HG03354 (cell line): ENCODE results near the gene SMG5.

Experiments
- ATAC-seq: cut with Tn5 transposase; IDR thresholded peaks from one replicate; pipeline ENCODE4 v1.9.1; 2021; ENCODE audit warnings: mild to moderate bottlenecking; ENCODE audit not compliant: unreplicated experiment, poor library complexity, severe bottlenecking

SMG5 gene

GRCh38 chr1:156284112-156284511 is 1.5 kb upstream of the SMG5 start, which contains the start of gene TMEM79:
TSS of gene TMEM79 (plus strand) at chr1:156284325. CDS start at chr1:156285227, 902 bp downstream.
- ATAC-seq, result no peak

DNA sequence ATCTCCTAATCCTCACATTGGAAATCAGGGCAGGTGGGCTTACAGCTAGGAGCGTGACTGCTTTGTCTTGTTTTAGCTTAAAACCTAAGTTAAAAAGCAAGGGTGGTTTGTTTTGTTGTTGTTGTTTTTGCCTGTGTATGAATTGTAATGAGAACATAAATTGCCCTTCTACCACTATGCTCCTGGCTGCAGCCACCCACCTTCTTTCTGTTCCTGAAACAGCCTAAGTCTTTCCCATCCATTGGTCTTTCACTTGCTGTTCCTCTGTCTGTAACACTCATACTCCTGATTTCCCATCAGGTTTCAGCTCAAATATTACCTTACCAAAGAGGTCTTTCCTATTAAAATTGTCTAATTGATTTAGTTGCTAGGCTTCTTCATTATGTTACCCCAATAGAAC is 896 bp upstream of the SMG5 start:
- no peak for ATAC-seq

DNA sequence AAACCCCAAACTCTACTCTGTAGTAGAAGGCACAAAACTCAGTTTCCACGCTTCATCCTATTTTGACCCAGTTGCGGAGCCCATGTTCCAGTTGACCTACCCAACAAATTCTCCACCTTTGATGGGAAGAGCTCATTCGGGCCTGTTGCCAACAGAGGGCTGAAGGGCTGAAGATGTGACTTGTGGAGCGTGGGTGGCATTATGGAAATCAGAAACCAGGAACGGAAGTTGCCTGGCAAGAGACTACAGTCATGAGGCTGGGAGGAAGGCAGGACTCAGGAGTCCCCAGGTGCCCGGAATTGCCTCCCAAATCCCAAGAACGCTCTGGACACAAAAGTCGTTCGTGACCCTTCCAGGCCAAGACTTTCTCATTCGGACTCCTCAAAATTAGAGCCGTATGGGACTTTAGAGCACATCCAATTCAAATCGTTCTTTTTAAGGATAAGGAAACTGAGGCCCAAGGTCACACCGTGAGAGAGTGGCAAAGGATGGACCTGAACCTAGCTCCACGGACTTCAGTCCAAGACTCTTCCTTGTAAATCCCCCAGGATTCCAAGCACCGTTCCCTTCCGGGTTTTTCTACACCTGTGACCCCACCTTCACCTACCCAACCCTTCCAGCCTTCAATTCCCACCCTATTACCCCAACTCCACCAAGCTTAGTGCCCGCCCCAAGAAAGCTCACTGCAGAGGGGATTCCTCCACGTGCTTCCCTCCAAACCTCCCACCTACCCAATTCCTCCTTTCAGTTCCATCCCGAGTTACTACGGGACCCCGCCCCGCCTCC is 739 bp downstream of the SMG5 start:
- ATAC-seq, result no peak

DNA sequence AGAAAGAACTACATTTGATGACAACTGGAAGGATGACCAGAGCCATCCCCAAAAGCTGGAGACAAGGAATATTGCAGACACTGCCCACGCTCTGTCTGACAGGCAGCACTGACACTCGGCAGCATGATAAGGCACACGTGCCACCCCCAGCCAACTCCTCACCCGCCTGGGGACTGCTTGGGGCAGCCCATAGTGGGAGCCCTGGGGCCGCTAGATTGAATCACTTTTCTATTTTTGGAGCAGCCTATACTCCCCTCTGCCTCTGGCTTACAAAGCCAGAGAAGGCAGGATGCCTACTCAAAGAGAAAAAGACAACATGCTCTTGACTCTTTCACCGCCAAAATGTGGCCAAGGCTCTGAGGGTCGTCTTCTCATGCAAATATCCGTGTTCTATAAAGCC is 1.3 kb downstream of the SMG5 start:
- peak; percentile 50 for ATAC-seq

DNA sequence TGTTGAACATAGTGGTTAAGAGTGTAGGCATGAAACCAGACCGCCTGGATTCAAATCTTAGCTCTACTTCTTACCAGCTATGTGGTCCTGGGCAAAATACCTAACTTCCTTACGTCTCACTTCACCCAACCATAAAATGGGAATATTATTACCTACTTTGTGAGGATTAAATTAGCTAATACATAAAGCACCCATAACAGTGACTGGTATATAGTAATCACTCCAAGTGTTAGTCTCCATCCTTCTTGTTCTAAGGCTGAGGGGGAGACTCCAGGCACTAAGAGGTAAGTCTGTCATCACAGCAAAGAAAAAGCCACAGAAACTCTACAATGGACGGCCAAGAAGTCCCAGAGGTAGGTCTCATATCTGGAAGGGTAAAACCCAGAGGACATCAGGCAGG is 2.8 kb downstream of the SMG5 start:
- no peak for ATAC-seq

- no peak for ATAC-seq
These were observed 5.7 kb downstream of the SMG5 start for GRCh38 chr1:156276966-156277381.

DNA sequence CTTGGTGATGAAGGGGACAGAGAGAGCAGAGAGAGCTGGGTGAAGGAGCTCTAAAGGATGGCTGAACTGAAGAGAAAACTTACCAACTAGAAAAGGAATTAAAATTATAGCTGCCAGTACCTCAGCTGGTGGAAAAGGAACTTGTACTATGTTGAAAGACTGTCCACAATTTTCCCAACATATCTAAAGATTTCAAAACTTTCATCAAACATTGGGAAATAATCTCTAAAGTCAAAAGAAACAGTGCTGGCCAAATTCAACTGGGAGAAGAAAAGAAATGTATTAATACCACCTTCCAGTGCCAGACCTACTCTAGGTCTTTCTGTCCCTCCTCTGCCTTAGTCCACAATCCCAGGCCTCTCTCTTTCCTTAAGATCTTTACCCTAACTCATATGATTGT is 6.1 kb downstream of the SMG5 start:
- no peak for ATAC-seq

DNA sequence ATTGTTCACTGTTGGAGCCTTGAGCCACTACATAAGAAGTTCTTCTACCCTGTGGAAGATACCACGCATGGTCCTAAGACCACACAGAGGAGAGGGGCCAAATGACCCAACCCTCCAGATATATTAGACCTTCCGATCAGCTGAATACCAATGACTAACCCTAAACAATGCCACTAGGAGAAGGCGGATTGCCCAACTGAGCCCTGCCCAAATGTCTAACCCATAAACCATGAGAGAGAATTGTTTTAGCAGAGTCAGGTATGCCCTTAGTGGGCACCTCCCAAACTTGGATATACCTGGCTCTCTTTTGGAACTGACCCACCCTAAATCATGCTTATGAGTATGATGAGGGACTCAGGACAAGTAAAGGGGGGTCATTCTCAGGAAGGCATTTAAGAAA is 12.3 kb downstream of the SMG5 start:
- no peak for ATAC-seq

- no peak for ATAC-seq
These were observed 14.3 kb downstream of the SMG5 start for GRCh38 chr1:156268336-156268735.

GRCh38 chr1:156266051-156266450 is 16.6 kb downstream of the SMG5 start:
- no peak for ATAC-seq

DNA sequence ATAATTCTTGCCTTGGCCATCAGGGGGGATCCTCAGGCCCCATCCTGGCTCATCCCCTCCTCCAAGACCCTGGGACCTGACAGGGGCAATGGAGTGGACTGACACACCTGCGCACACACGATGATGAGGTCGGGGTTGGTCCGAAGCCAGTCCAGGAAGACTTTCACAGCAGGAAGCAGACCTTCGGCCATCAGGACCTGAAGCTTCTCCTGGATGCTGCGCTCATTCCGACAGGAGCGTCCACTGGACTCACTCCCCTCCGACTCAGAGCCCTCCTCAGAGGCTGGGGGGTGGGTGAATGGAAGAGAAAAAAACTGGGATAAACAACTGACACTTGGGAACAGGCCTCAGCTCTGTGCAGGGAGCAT is 19.4 kb downstream of the SMG5 start:
- ATAC-seq, result no peak

DNA sequence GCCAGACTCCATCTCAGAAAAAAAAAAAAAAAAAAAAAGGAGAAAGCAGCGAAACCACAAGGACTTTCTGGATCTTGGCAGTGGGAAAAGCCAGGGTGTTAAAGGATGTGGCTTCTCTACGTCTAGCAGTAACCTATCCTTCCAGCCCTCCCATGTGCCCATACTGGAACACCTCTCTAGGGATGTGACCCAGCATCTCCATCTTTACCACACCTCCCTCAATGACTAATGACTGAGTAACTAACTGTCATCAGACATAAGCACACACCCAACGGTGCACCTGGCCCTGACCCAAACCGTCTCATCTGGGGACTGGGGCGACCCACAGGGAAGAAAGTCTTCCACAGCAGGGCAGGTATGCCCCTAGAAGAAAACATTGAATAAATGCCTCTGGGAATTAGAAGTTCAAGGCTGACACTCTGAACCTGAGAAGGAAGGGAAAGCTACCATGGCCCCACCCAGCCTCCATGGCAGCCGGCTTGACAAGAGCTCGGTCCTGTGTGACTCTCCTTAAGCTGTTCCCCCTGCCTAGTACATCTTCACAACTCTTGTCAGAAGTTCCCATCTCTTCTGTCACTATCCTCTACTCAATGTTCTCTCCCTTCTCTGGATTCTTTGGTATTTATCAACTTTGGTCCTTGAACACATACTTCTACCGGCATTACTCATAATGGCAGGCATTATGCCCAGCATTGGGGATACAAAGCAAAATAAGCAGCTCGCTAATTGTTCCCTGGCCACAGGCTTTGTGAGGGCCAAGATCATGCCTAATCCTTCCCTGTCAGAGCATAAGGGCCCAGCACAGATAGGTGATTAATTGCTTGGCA is 20.0 kb downstream of the SMG5 start:
- ATAC-seq, result no peak

- ATAC-seq, result no peak
These were observed 21.7 kb downstream of the SMG5 start for GRCh38 chr1:156260896-156261295.

DNA sequence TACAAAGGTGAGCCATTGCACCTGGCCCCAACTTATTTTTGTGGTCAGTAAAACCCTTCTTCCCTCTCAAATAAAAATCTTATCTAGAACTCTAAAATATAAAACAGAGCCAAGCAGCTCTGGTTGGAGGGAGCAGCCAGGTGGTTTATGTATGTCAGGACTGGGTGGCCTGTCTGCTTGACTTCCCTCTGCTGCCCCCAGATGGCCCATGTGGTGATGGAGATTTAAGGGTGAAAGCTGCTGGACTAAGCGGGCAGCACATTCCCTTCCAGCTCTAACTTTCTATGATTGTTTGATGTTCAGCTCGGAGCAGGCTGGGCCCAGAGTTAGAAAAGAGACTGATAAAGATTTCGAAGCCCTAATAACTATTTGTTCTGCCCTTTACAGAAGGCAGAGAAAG is 22.8 kb downstream of the SMG5 start:
- no peak for ATAC-seq

- no peak for ATAC-seq
These were observed 23.8 kb downstream of the SMG5 start for GRCh38 chr1:156258859-156259258.

DNA sequence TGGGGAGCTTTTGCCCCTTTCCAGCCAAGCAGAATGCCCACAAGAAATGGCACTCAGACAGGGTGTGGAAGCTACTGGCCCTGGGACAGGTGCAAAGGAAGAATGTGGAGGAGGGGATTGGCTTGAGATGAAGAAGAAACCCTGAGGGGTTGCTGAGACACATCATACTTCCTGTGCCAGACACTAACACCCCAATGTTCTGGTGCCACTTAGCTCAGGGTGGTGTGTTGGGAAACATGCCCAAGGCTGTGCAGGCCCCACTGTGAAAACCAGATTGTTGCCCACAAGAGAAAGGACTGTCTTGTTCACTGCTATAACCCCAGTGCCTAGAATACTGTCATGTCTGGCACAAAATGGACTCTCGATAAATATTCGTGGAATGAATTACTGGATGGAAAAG is 24.9 kb downstream of the SMG5 start:
- no peak for ATAC-seq

GRCh38 chr1:156253634-156254033 is 29.0 kb downstream of the SMG5 start:
- no peak for ATAC-seq

GRCh38 chr1:156251527-156251926 is 31.1 kb downstream of the SMG5 start:
- no peak for ATAC-seq

- no peak for ATAC-seq
These were observed 33.0 kb downstream of the SMG5 start for GRCh38 chr1:156249593-156249992.

GRCh38 chr1:156248323-156248683 is 34.3 kb downstream of the SMG5 start:
- ATAC-seq, result no peak
